ES-I3 (cell line): Measurements from ENCODE around the gene PLN.

Source experiments
- H3K36me3 ChIP-seq: 2 replicates; pipeline ENCODE4 v1.6.1; 2013; ENCODE audit warnings: mild to moderate bottlenecking, low read length, control low read depth, moderate library complexity; ENCODE audit not compliant: insufficient read depth
- H3K4me1 ChIP-seq: 2 replicates; pipeline ENCODE4 v1.6.1; 2013; ENCODE audit warnings: mild to moderate bottlenecking, control low read depth, low read length; ENCODE audit not compliant: insufficient read depth
- H3K9ac ChIP-seq: 2 replicates; pipeline ENCODE4 v1.6.1; 2013; ENCODE audit warnings: low read depth, mild to moderate bottlenecking, low read length, moderate library complexity
- H3K9me3 ChIP-seq: 2 replicates; pipeline ENCODE4 v1.6.1; 2013; ENCODE audit warnings: mild to moderate bottlenecking, low read length, moderate library complexity; ENCODE audit not compliant: control insufficient read depth, insufficient read depth

The PLN gene

DNA sequence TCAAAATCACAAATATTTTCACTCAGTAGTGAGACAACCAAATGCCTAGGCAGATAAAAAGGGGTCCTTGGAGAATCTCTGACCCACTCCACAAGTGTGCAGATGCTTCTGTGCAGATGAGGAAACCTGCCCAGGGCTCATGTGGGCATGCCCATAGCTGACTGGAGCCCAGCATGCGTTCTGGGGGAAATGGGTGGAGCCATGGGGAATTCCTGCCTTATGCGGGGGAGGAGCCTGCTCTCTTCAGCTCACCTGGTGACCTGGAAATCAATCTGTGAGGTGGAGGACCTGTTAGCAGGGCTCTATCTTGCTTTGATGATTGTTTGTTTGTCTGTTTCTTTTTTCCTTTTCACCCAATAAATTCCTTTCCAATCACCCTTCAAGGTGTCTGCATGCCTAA lies 23.4 kb upstream of the PLN start:
- Histone ChIP-seq H3K9ac (no peak overlapping the region; the same call in 1 of the 2 replicates), H3K9me3 (no peaks in the 10 kb centered on the region)

DNA sequence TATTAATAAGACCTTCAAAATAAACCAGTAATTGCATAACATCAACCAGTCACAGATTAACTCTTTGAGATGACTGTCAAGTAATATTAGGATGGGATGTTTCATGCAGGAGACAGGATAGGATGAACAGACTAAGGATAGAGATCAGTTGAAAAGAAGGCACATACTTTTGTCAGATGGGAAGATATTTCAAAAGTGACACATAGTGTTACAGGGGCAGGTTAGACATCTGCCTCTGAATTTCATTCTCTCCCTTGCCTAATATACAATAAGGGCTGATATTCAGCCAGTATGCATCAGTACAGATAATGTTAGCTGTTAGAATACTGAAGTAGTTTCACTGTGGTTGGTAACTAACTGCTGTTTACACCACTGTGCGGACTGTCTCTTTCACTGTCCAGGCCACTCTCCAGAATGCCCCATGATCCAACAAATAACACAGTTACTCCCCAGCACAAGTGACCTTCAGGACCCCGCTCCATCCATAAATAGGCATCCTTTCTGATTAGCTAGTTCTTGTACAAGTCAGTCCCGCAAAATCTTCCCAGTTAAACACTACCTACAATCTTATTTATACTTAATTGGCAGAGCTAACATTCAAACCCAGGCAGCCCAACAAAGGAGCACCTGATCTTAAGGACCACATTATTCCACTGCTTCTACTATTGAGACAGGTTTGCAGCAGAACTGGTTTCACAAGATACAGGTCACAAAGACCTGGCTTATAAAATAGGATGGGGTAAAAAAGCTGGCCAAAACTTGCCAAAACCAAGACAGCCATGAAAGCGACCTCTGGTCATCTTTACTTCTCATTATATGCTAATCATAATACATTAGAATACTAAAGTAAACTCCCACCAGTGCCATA lies 21.9 kb upstream of the PLN start:
- 0 out of 2 replicates have a peak, but pooled peaks cover 2% of the 10 kb centered on the region for H3K9me3 ChIP-seq
- H3K9ac ChIP-seq = no peak overlapping the region
- no peaks in the 10 kb centered on the region for H3K36me3 ChIP-seq
- H3K4me1 ChIP-seq = peaks cover 8% of the 10 kb centered on the region; the same call in 1 of the 2 replicates

More for the DNA sequence above, 23.4 kb upstream of the PLN start:
- peaks cover 8% of the 10 kb centered on the region; the same call in 1 of the 2 replicates for H3K4me1 ChIP-seq
- no peaks in the 10 kb centered on the region for H3K36me3 ChIP-seq

GRCh38 chr6:118528129-118528528 lies 20.0 kb upstream of the PLN start:
- Histone ChIP-seq H3K36me3 (no peaks in the 10 kb centered on the region; the same call in 1 of the 2 replicates), H3K9me3 (0 out of 2 replicates have a peak, but pooled peaks cover 4% of the 10 kb centered on the region), H3K9ac (no peak overlapping the region), H3K4me1 (peaks cover 8% of the 10 kb centered on the region; the same call in 1 of the 2 replicates)

DNA sequence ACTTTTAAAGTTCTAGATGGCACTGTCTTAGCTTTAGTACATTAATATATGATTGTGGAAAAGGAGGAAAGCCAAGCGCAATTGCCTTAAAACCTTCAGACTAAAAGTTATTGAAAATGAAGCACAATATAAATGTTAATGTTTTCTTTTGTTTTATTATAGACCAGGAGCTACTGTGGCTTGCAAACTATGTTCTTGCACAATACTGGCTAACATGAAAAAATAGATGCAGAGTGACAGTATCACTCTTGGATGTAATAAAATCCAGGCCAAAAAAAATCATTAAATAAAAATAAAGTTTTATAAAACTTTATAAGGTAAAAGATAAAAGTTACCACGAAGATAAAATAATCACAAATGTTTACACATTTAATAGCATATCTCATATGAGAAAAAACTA lies 18.3 kb upstream of the PLN start:
- Histone ChIP-seq H3K9ac (no peak overlapping the region), H3K9me3 (0 out of 2 replicates have a peak, but pooled peaks cover 4% of the 10 kb centered on the region), H3K4me1 (peaks cover 6% of the 10 kb centered on the region; the same call in 1 of the 2 replicates)

DNA sequence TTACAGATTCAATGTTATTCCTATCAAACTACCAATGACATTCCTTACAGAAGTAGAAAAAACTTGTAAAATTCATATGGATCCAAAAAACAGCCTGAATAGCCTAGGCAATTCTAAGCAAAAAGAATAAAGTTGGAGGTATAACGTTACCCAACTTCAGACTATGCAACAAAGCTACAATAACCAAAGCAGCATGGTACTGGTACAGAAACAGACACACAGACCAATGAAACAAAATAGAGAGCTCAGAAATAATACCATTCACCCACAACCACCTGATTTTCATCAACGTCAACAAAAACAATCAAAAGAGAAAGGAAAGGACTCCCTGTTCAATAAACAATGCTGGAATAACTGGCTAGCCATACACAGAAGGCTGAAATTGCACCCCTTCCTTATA lies 17.2 kb upstream of the PLN start:
- H3K9me3 ChIP-seq = 0 out of 2 replicates have a peak, but pooled peaks cover 4% of the 10 kb centered on the region
- no peaks in the 10 kb centered on the region; the same call in 1 of the 2 replicates for H3K36me3 ChIP-seq
- no peaks in the 10 kb centered on the region for H3K4me1 ChIP-seq
- H3K9ac ChIP-seq = no peak overlapping the region

More for the DNA sequence above, 18.3 kb upstream of the PLN start:
- no peaks in the 10 kb centered on the region; the same call in 1 of the 2 replicates for H3K36me3 ChIP-seq

DNA sequence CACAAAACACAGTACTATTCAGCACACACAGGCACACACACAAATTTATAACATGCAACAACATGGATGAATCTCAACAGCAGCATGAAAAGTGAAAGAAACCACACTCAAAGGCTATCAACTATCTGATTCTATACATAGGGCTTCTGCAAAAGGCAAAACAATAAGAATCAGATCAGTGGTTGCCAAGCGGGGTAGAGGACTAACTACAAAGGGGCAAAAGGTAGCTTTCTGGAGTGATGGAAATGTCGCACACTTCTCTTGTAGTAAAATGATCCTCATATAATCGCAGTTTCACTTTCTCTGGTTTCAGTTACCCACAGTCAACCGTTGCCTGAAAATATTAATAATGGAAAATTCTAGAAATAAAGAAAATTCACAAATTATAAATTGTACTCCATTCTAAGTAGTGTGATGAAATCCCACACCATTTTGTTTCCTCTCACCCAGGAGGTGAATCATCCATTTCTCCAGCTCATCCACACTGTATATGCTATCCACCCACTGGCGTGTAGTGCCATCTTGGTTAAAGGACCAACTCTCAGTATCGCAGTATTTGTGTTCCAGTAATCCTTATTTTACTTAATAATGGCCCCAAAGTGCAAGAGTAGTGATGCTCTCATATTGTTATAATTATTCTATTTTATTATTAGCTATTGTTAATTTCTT lies 12.8 kb upstream of the PLN start:
- 0 out of 2 replicates have a peak, but pooled peaks cover 4% of the 10 kb centered on the region for H3K9me3 ChIP-seq
- H3K9ac ChIP-seq = no peak overlapping the region

GRCh38 chr6:118536478-118536877 lies 11.6 kb upstream of the PLN start:
- H3K4me1 ChIP-seq = no peaks in the 10 kb centered on the region
- H3K36me3 ChIP-seq = no peaks in the 10 kb centered on the region; the same call in 1 of the 2 replicates
- H3K9me3 ChIP-seq = no peaks in the 10 kb centered on the region
- no peak overlapping the region for H3K9ac ChIP-seq

More for the DNA sequence above, 12.8 kb upstream of the PLN start:
- no peaks in the 10 kb centered on the region for H3K4me1 ChIP-seq
- H3K36me3 ChIP-seq = no peaks in the 10 kb centered on the region; the same call in 1 of the 2 replicates

- no peaks in the 10 kb centered on the region for H3K4me1 ChIP-seq
- no peaks in the 10 kb centered on the region for H3K9me3 ChIP-seq
- no peaks in the 10 kb centered on the region for H3K36me3 ChIP-seq
- no peak overlapping the region for H3K9ac ChIP-seq
Measured at GRCh38 chr6:118537574-118537973, 10.5 kb upstream of the PLN start.

DNA sequence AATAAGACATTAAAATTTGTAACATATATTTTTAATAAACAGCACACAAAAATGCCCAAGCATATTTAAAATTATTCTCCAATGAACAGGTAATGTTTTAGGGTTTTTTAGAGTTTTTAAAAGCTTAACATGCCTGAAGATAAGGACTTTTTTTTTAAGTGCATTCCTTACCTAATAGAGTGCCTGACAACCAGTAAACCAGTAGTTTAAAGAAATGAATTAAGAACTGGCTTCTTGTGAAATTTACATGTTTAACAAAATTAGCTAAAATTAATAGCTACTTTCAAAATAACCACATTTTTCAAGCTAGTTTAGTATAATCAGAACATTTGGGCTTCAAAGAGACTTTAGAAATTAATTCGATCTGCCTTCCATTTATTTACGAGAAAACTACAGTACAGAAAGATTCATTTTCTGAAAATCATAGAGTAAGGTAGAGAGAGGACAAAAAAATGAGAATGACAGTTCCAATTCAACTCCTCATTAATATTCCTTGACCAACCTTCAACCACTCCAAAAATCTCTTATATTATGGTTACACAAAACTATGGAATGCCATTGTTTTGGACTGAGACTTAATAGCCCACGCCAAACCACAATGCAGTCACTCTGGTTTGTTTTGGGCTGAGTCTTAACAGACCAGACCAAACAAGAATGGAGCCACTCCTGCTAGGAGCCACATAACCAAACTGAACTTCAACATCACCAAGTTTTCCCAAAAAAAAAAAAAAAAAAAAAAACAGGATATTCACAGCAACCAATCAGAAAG lies 5.7 kb upstream of the PLN start:
- Histone ChIP-seq H3K36me3 (no peaks in the 10 kb centered on the region), H3K9ac (no peak overlapping the region), H3K9me3 (no peaks in the 10 kb centered on the region), H3K4me1 (no peaks in the 10 kb centered on the region)

GRCh38 chr6:118544105-118544504 lies 4.0 kb upstream of the PLN start:
- Histone ChIP-seq H3K4me1 (no peaks in the 10 kb centered on the region), H3K9ac (no peak overlapping the region), H3K9me3 (no peaks in the 10 kb centered on the region), H3K36me3 (no peaks in the 10 kb centered on the region)

DNA sequence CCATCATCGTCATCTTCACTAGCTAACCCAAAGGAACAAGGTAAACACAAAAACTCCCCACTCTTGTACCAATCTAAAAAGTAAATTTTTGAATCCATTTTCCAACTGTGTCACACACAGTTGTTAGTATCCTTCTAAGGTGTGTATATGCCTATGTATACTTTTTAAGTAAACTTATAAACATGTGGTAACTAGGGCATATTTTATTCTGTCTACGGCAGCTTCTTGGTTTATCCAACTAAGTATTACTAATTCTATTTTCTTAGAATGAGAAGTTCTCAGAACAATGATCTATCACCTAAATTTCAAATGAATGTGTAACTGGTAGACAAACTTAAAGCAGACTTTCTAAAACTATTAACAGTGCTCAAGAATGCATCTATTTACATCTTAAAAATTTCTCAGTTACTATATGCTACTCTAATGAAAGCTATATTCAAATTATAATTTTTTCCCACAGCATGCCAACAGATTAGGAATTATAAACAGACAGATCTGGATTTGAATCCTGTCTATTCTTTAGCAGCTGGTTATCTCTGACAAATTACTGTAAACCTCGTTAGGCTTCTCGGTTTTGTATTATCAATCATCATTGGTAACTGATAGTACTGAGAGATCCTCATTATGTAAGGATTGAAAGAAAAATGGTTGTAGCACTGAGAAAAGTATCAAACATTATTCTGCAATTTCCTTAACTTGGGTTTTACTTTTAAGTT lies 1.8 kb upstream of the PLN start:
- Histone ChIP-seq H3K4me1 (no peaks in the 10 kb centered on the region), H3K9me3 (no peaks in the 10 kb centered on the region), H3K36me3 (no peaks in the 10 kb centered on the region), H3K9ac (no peak overlapping the region)

GRCh38 chr6:118546880-118547218 lies 1.2 kb upstream of the PLN start:
- H3K9ac ChIP-seq = no peak overlapping the region
- no peaks in the 10 kb centered on the region for H3K36me3 ChIP-seq
- H3K4me1 ChIP-seq = no peaks in the 10 kb centered on the region
- H3K9me3 ChIP-seq = no peaks in the 10 kb centered on the region

DNA sequence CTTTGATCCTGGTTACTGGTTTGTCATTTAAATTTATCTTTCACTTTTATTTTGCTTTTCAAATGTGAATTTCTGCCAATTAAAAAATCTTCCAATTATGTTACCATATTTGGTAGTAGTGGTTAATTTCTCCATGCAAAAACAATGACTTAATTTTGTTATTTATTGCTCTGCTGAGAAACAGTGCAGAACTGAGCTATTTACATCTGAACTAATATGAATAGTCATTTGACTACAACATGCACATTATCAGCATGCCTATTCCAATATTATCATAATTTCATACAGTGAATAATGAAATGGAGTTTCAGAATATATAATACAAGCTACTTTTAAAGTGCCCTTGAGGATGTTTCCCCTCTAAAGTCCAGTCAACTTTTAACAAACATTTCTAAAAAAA lies 517 bp downstream of the PLN start:
- no peak overlapping the region for H3K9ac ChIP-seq
- H3K36me3 ChIP-seq = no peaks in the 10 kb centered on the region
- H3K4me1 ChIP-seq = no peaks in the 10 kb centered on the region
- H3K9me3 ChIP-seq = no peaks in the 10 kb centered on the region
